GM23248 (cell line): ENCODE data around the gene TARDBP. TPM values are rescaled to one million over a fixed set of nuclear protein-coding genes. Genes with fewer than 3 reads are reported as not detected.
A peak's percentile ranks its signal among the peaks of the same experiment; 100 is the strongest.

Experiments used
- DNase-seq: peaks from one replicate; pipeline ENCODE4 v3.0.0-alpha.2; 2015
- H2AFZ ChIP-seq: fragments of 200-600 bp; sonication (generic); 2 replicates; pipeline ENCODE4 v1.6.1; 2016; ENCODE audit warnings: antibody characterized with exemption
- H3F3A ChIP-seq: fragments of 200-600 bp; sonication (generic); 2 replicates; pipeline ENCODE4 v1.6.1; 2016; ENCODE audit warnings: mild to moderate bottlenecking, antibody characterized with exemption, mixed run types; ENCODE audit not compliant: insufficient read depth
- H3K27ac ChIP-seq: fragments of 200-600 bp; sonication (generic); 2 replicates; pipeline ENCODE4 v1.5.1; 2016; ENCODE audit warnings: mild to moderate bottlenecking
- H3K27me3 ChIP-seq: fragments of 200-600 bp; sonication (generic); replicated peaks from 2 replicates; pipeline ENCODE4 v1.6.1; 2016; ENCODE audit warnings: mild to moderate bottlenecking; ENCODE audit not compliant: insufficient read depth
- H3K36me3 ChIP-seq: fragments of 200-600 bp; sonication (generic); 2 replicates; pipeline ENCODE4 v1.6.1; 2016; ENCODE audit warnings: low read depth, mild to moderate bottlenecking
- H3K4me1 ChIP-seq: fragments of 200-600 bp; sonication (generic); 2 replicates; pipeline ENCODE4 v1.6.1; 2016; ENCODE audit warnings: mild to moderate bottlenecking; ENCODE audit not compliant: insufficient read depth
- H3K4me2 ChIP-seq: fragments of 200-600 bp; sonication (generic); one replicate; pipeline ENCODE4 v1.6.1; 2016; ENCODE audit warnings: mild to moderate bottlenecking; ENCODE audit not compliant: unreplicated experiment
- H3K4me3 ChIP-seq: fragments of 200-600 bp; sonication (generic); 2 replicates; pipeline ENCODE4 v1.5.1; 2016; ENCODE audit warnings: mild to moderate bottlenecking
- H3K79me2 ChIP-seq: fragments of 200-600 bp; sonication (generic); 2 replicates; pipeline ENCODE4 v1.6.1; 2016; ENCODE audit warnings: mild to moderate bottlenecking; ENCODE audit not compliant: insufficient read depth
- H3K9ac ChIP-seq: fragments of 200-600 bp; sonication (generic); 2 replicates; pipeline ENCODE4 v1.6.1; 2016; ENCODE audit warnings: mild to moderate bottlenecking
- H3K9me2 ChIP-seq: fragments of 200-600 bp; sonication (generic); 2 replicates; pipeline ENCODE4 v1.6.1; 2016; ENCODE audit warnings: mixed run types, mild to moderate bottlenecking, moderate library complexity; ENCODE audit not compliant: insufficient read depth
- H3K9me3 ChIP-seq: fragments of 200-600 bp; sonication (generic); one replicate; pipeline ENCODE4 v1.6.1; 2017; ENCODE audit warnings: low read depth
- H4K20me1 ChIP-seq: fragments of 200-600 bp; sonication (generic); 2 replicates; pipeline ENCODE4 v1.6.0; 2016; ENCODE audit not compliant: insufficient read depth
- EZH2 ChIP-seq: fragments of 200-600 bp; sonication (generic); IDR thresholded peaks from 2 replicates; pipeline ENCODE4 v1.6.1; 2018; ENCODE audit warnings: antibody characterized with exemption, mild to moderate bottlenecking; ENCODE audit not compliant: insufficient read depth, poor library complexity, severe bottlenecking
- EZH2phosphoT487 ChIP-seq: fragments of 200-600 bp; sonication (generic); IDR thresholded peaks from 2 replicates; pipeline ENCODE4 v1.6.1; 2018; ENCODE audit warnings: antibody characterized with exemption, moderate library complexity, mild to moderate bottlenecking, low read depth; ENCODE audit not compliant: insufficient read depth
- WGBS, 2 experiments: methylation state at CpG; one replicate each; pipeline ENCODE4 v1.1.6; 2015 to 2017; ENCODE audit warnings: low lambda C conversion rate in 2 of 2, low coverage in 1 of 2; ENCODE audit errors: missing lambda C conversion rate in 2 of 2; 5-methylcytosine and 5-hydroxymethylcytosine counted together
- in situ Hi-C: fragments of 300-500 bp; cut with MboI; formaldehyde crosslinking; loops from 2 replicates; pipeline ENCODE4 v1.15.0; 2020
- polyA plus RNA-seq: library from polyadenylated mRNA; unstranded; fragments of >200 nt; fragmentation: Nextera tagmentation; extraction: Ambion mirVana; gene quantifications from 2 replicates; pipeline ENCODE4 v1.2.1, GENCODE V29; 2016
- total RNA-seq: library from RNA; depleted of rRNA; stranded (reverse); fragments of >200 nt; shearing (Covaris generic); gene quantifications from 2 replicates; pipeline ENCODE4 v1.2.3, GENCODE V29; 2014

Gene TARDBP
- total and polyA plus RNA-seq, 2 experiments from 2014 or later, result 36.0 to 128 TPM

GRCh38 chr1:11052839-11053757 lies 40.6 kb downstream of the TARDBP start:
- H3K27me3 ChIP-seq, result no peaks in the 10 kb centered on the region
- WGBS, 2 experiments, result 28% methylated on average over 29 of the region's 29 CpGs
- H3K9me2 ChIP-seq, result no peaks in the 10 kb centered on the region
- no peak for TF ChIP-seq EZH2
- TF ChIP-seq EZH2phosphoT487, result no peak
- H3K4me3 ChIP-seq, result no peak overlapping the region
- in situ Hi-C loops, result no loop called here
- DNase-seq, result peak; percentile 34
- no peaks in the 10 kb centered on the region for H4K20me1 ChIP-seq
- no peak overlapping the region for H3K27ac ChIP-seq
- no peak overlapping the region for H3K9ac ChIP-seq
- peaks cover 8% of the 10 kb centered on the region for H3K79me2 ChIP-seq
- H3K4me2 ChIP-seq, result no peak overlapping the region
- no peak overlapping the region for H2AFZ ChIP-seq
- H3K4me1 ChIP-seq, result no peaks in the 10 kb centered on the region
- H3K36me3 ChIP-seq, result 0 out of 2 replicates have a peak, but pooled peaks cover 3% of the 10 kb centered on the region
- H3K9me3 ChIP-seq, result no peaks in the 10 kb centered on the region
- H3F3A ChIP-seq, result peaks cover 26% of the 10 kb centered on the region

- Histone ChIP-seq H3K36me3 (0 out of 2 replicates have a peak, but pooled peaks cover 3% of the 10 kb centered on the region), H3K4me3 (no peak overlapping the region), H3K9me3 (no peaks in the 10 kb centered on the region), H3K9me2 (no peaks in the 10 kb centered on the region), H3K27me3 (no peaks in the 10 kb centered on the region), H3K27ac (no peak overlapping the region), H3K4me2 (no peak overlapping the region), H3K79me2 (peaks cover 15% of the 10 kb centered on the region), H3K4me1 (no peaks in the 10 kb centered on the region), H2AFZ (no peak overlapping the region), H4K20me1 (no peaks in the 10 kb centered on the region), H3F3A (peaks cover 26% of the 10 kb centered on the region), H3K9ac (no peak overlapping the region)
- peak; percentile 53 for DNase-seq
- in situ Hi-C loops, result no loop called here
- TF ChIP-seq EZH2, result no peak
- no peak for TF ChIP-seq EZH2phosphoT487
- 59 to 66% methylated on average over 8 to 9 of the region's 10 CpGs for WGBS, 2 experiments
Observed at GRCh38 chr1:11053758-11054137, 41.3 kb downstream of the TARDBP start.

GRCh38 chr1:11054181-11054580 lies 41.7 kb downstream of the TARDBP start:
- no peak overlapping the region for H3K4me2 ChIP-seq
- 79 to 81% methylated on average over 6 to 7 of the region's 7 CpGs for WGBS, 2 experiments
- H2AFZ ChIP-seq, result no peak overlapping the region
- no peak overlapping the region for H3K27ac ChIP-seq
- no peaks in the 10 kb centered on the region for H3K4me1 ChIP-seq
- H3K36me3 ChIP-seq, result 0 out of 2 replicates have a peak, but pooled peaks cover 3% of the 10 kb centered on the region
- H3K9me3 ChIP-seq, result no peaks in the 10 kb centered on the region
- in situ Hi-C loops, result no loop called here
- no peaks in the 10 kb centered on the region for H3K9me2 ChIP-seq
- no peak overlapping the region for H3K9ac ChIP-seq
- no peak for DNase-seq
- H3K4me3 ChIP-seq, result no peak overlapping the region
- no peaks in the 10 kb centered on the region for H4K20me1 ChIP-seq
- peaks cover 26% of the 10 kb centered on the region for H3F3A ChIP-seq
- TF ChIP-seq EZH2, result no peak
- peaks cover 19% of the 10 kb centered on the region for H3K79me2 ChIP-seq
- H3K27me3 ChIP-seq, result no peaks in the 10 kb centered on the region

GRCh38 chr1:11054666-11055065 lies 42.2 kb downstream of the TARDBP start:
- DNase-seq, result no peak
- WGBS, 2 experiments, result 88 to 93% methylated on average over 20 to 22 of the region's 22 CpGs
- TF ChIP-seq EZH2phosphoT487 (no peak), EZH2 (no peak)
- H2AFZ ChIP-seq, result no peak overlapping the region
- no peaks in the 10 kb centered on the region for H3K4me1 ChIP-seq
- H3K9ac ChIP-seq, result no peak overlapping the region
- no peaks in the 10 kb centered on the region for H4K20me1 ChIP-seq
- H3K36me3 ChIP-seq, result 0 out of 2 replicates have a peak, but pooled peaks cover 3% of the 10 kb centered on the region
- H3K79me2 ChIP-seq, result peaks cover 24% of the 10 kb centered on the region
- H3K4me3 ChIP-seq, result no peak overlapping the region
- no peak overlapping the region for H3K27ac ChIP-seq
- no peak overlapping the region for H3K4me2 ChIP-seq
- in situ Hi-C loops, result no loop called here
- no peaks in the 10 kb centered on the region for H3K27me3 ChIP-seq
- H3K9me2 ChIP-seq, result no peaks in the 10 kb centered on the region
- H3F3A ChIP-seq, result peaks cover 26% of the 10 kb centered on the region
- no peaks in the 10 kb centered on the region for H3K9me3 ChIP-seq
